IMR-90 (cell line): ENCODE data around the gene NCS1. TPM values are rescaled to one million over a fixed set of nuclear protein-coding genes. Genes with fewer than 3 reads are reported as not detected.

Source experiments
- ATAC-seq: fragments of 200-7000 bp; cut with Tn5 transposase; 2 replicates; pipeline ENCODE4 v1.9.1; 2020; ENCODE audit warnings: low read depth, mild to moderate bottlenecking, moderate library complexity
- BruUV-seq: library from RNA; stranded (reverse); fragments of 400-500 nt; replicated peaks from 2 replicates; lab custom pipeline; 2021; lab: Mats Ljungman, UMichigan
- CTCF ChIA-PET: fragments of 300-600 bp; formaldehyde crosslinking; extraction: SDS; loops from one replicate; lab custom pipeline; 2021; ENCODE audit warnings: antibody characterized with exemption; lab: Yijun Ruan, JAX
- POLR2A ChIA-PET: fragments of 300-600 bp; sonication (Branson Sonifier 250); formaldehyde crosslinking; loops from one replicate; lab custom pipeline; 2022; ENCODE audit warnings: antibody characterized with exemption; ENCODE audit not compliant: unreplicated experiment; lab: Charles Lee
- DNase-seq: peaks from one replicate; pipeline ENCODE4 v3.0.0; 2013
- H2AFZ ChIP-seq: replicated peaks from 2 replicates; pipeline ENCODE3; 2013; ENCODE audit warnings: low read length, mild to moderate bottlenecking; ENCODE audit not compliant: poor library complexity
- H2AK5ac ChIP-seq: 2 replicates; pipeline ENCODE4 v1.6.1; 2013; ENCODE audit warnings: low read depth, low read length, inconsistent platforms
- H2AK9ac ChIP-seq: replicated peaks from 2 replicates; pipeline ENCODE3; 2013; ENCODE audit warnings: mild to moderate bottlenecking, low read depth, low read length, moderate library complexity; ENCODE audit not compliant: poor library complexity
- H2BK120ac ChIP-seq: 2 replicates; pipeline ENCODE4 v1.6.1; 2013; ENCODE audit warnings: low read depth, low read length, inconsistent platforms
- H2BK15ac ChIP-seq: 3 replicates; pipeline ENCODE4 v1.6.1; 2013; ENCODE audit warnings: low read depth, low read length, inconsistent platforms
- H2BK20ac ChIP-seq: 2 replicates; pipeline ENCODE4 v1.6.1; 2013; ENCODE audit warnings: low read depth, mild to moderate bottlenecking, inconsistent platforms, low read length, moderate library complexity
- H2BK5ac ChIP-seq: 2 replicates; pipeline ENCODE4 v1.6.1; 2013; ENCODE audit warnings: mild to moderate bottlenecking, low read depth, low read length, inconsistent platforms; ENCODE audit not compliant: poor library complexity, severe bottlenecking
- H3K14ac ChIP-seq: replicated peaks from 2 replicates; pipeline ENCODE4 v1.6.1; 2013; ENCODE audit warnings: low read depth, low read length, inconsistent platforms
- H3K18ac ChIP-seq: 2 replicates; pipeline ENCODE4 v1.6.1; 2013; ENCODE audit warnings: low read depth, low read length, control low read depth
- H3K23ac ChIP-seq: 2 replicates; pipeline ENCODE4 v1.6.1; 2013; ENCODE audit warnings: low read depth, low read length, inconsistent platforms
- H3K27ac ChIP-seq: 2 replicates; pipeline ENCODE4 v1.5.1; 2013; ENCODE audit warnings: mild to moderate bottlenecking, control low read depth, low read length; ENCODE audit not compliant: insufficient read depth
- H3K27me3 ChIP-seq: 2 replicates; pipeline ENCODE4 v1.6.1; 2013; ENCODE audit warnings: low read length; ENCODE audit not compliant: control insufficient read depth, insufficient read depth
- H3K36me3 ChIP-seq: 2 replicates; pipeline ENCODE4 v1.6.1; 2013; ENCODE audit warnings: low read length, mixed read lengths; ENCODE audit not compliant: control insufficient read depth, insufficient read depth
- H3K4ac ChIP-seq: 2 replicates; pipeline ENCODE4 v1.6.1; 2013; ENCODE audit warnings: low read depth, low read length, inconsistent platforms
- H3K4me1 ChIP-seq: 2 replicates; pipeline ENCODE4 v1.6.1; 2013; ENCODE audit warnings: low read length, mixed read lengths; ENCODE audit not compliant: control insufficient read depth, insufficient read depth
- H3K4me2 ChIP-seq: 2 replicates; pipeline ENCODE4 v1.6.1; 2013; ENCODE audit warnings: low read depth, mild to moderate bottlenecking, control low read depth, low read length, moderate library complexity
- H3K4me3 ChIP-seq: 2 replicates; pipeline ENCODE4 v1.5.1; 2013; ENCODE audit warnings: low read depth, mild to moderate bottlenecking, control low read depth, low read length, moderate library complexity; ENCODE audit not compliant: insufficient read depth
- H3K56ac ChIP-seq: 2 replicates; pipeline ENCODE4 v1.6.1; 2013; ENCODE audit warnings: low read length, inconsistent platforms; ENCODE audit not compliant: insufficient read depth; ENCODE audit errors: extremely low read depth
- H3K79me1 ChIP-seq, 2 experiments: 2 replicates each; pipeline ENCODE4 v1.6.1; 2013; ENCODE audit warnings: low read length in 2 of 2, inconsistent platforms in 1 of 2, low read depth in 1 of 2
- H3K9ac ChIP-seq: 2 replicates; pipeline ENCODE4 v1.6.1; 2013; ENCODE audit warnings: low read depth, low read length, control low read depth
- H3K9me1 ChIP-seq: 2 replicates; pipeline ENCODE4 v1.6.1; 2013; ENCODE audit warnings: low read length, inconsistent platforms; ENCODE audit not compliant: insufficient read depth
- H3K9me3 ChIP-seq: 2 replicates; pipeline ENCODE4 v1.6.1; 2013; ENCODE audit warnings: low read length; ENCODE audit not compliant: control insufficient read depth, insufficient read depth
- H4K20me1 ChIP-seq: 2 replicates; pipeline ENCODE4 v1.6.1; 2013; ENCODE audit warnings: low read length, inconsistent platforms; ENCODE audit not compliant: insufficient read depth
- H4K5ac ChIP-seq: 2 replicates; pipeline ENCODE4 v1.6.1; 2013; ENCODE audit warnings: mild to moderate bottlenecking, low read depth, low read length, control low read depth
- H4K8ac ChIP-seq, 2 experiments: 2 replicates each; pipeline ENCODE4 v1.6.1; 2013; ENCODE audit warnings: low read depth in 2 of 2, low read length in 2 of 2, control low read depth in 1 of 2, inconsistent platforms in 1 of 2
- H4K91ac ChIP-seq: 2 replicates; pipeline ENCODE4 v1.6.1; 2013; ENCODE audit warnings: low read depth, low read length, inconsistent platforms; ENCODE audit not compliant: insufficient read depth
- BHLHE40 ChIP-seq: fragments of 150-350 bp; IDR thresholded peaks from 2 replicates; pipeline ENCODE4 v1.6.1; 2016; ENCODE audit warnings: mild to moderate bottlenecking, low read depth, low read length
- CEBPB ChIP-seq: IDR thresholded peaks from 2 replicates; pipeline ENCODE4 v1.6.1; 2012; ENCODE audit warnings: low read depth, low read length, improper control_type of control experiment
- CHD1 ChIP-seq: IDR thresholded peaks from 2 replicates; pipeline ENCODE4 v1.6.1; 2012; ENCODE audit warnings: low read depth, low read length, improper control_type of control experiment
- CTCF ChIP-seq: conservative IDR thresholded peaks from 2 replicates; pipeline ENCODE4 v1.5.1; 2012; ENCODE audit warnings: mild to moderate bottlenecking, low read depth, low read length, improper control_type of control experiment
- ELK1 ChIP-seq: fragments of 150-350 bp; IDR thresholded peaks from 2 replicates; pipeline ENCODE4 v1.6.1; 2016; ENCODE audit warnings: low read depth, mild to moderate bottlenecking, low read length, moderate library complexity, borderline replicate concordance
- FOS ChIP-seq: fragments of 150-350 bp; IDR thresholded peaks from 2 replicates; pipeline ENCODE4 v1.6.1; 2016; ENCODE audit warnings: low read depth, low read length
- MAFK ChIP-seq: IDR thresholded peaks from 2 replicates; pipeline ENCODE4 v1.6.1; 2012; ENCODE audit warnings: low read depth, low read length, improper control_type of control experiment
- MAZ ChIP-seq: IDR thresholded peaks from 2 replicates; pipeline ENCODE4 v1.6.1; 2012; ENCODE audit warnings: low read depth, mild to moderate bottlenecking, low read length, improper control_type of control experiment, moderate library complexity, borderline replicate concordance
- MXI1 ChIP-seq: IDR thresholded peaks from 2 replicates; pipeline ENCODE4 v1.6.1; 2012; ENCODE audit warnings: low read depth, mild to moderate bottlenecking, low read length, moderate library complexity, borderline replicate concordance
- NFE2L2 ChIP-seq: fragments of 150-350 bp; IDR thresholded peaks from 2 replicates; pipeline ENCODE4 v1.6.1; 2016; ENCODE audit warnings: low read depth, mild to moderate bottlenecking, low read length
- POLR2A ChIP-seq: IDR thresholded peaks from 2 replicates; pipeline ENCODE4 v1.6.1; 2012; ENCODE audit warnings: mild to moderate bottlenecking, low read depth, low read length
- RAD21 ChIP-seq: IDR thresholded peaks from 2 replicates; pipeline ENCODE4 v1.6.1; 2012; ENCODE audit warnings: low read length, improper control_type of control experiment
- RCOR1 ChIP-seq: IDR thresholded peaks from 2 replicates; pipeline ENCODE4 v1.6.1; 2012; ENCODE audit warnings: mild to moderate bottlenecking, low read length, improper control_type of control experiment; ENCODE audit not compliant: insufficient replicate concordance
- RFX5 ChIP-seq: IDR thresholded peaks from 2 replicates; pipeline ENCODE4 v1.8.0; 2012; ENCODE audit warnings: low read depth, mild to moderate bottlenecking, low read length, moderate library complexity
- SMC3 ChIP-seq: fragments of 150-350 bp; IDR thresholded peaks from 2 replicates; pipeline ENCODE4 v1.6.1; 2016; ENCODE audit warnings: low read depth, mild to moderate bottlenecking, antibody characterized with exemption, low read length, moderate library complexity
- WGBS, 2 experiments: methylation state at CpG; one replicate each; pipeline versions ENCODE4 v1.1.5 to v1.1.7; 2013; ENCODE audit warnings: missing lambda C conversion rate in 2 of 2; ENCODE audit not compliant: insufficient read length in 1 of 2; ENCODE audit errors: extremely low coverage in 2 of 2; 5-methylcytosine and 5-hydroxymethylcytosine counted together
- dilution Hi-C: fragments of 300-500 bp; cut with HindIII; formaldehyde crosslinking; loops from one replicate; pipeline ENCODE4 v1.14.3; 2018; ENCODE audit warnings: low sequenced_read_pairs; ENCODE audit not compliant: unreplicated experiment
- in situ Hi-C: fragments of 300-500 bp; cut with MboI; formaldehyde crosslinking; loops from 3 replicates; pipeline ENCODE4 v1.14.3; 2019; ENCODE audit warnings: low sequenced_read_pairs, inconsistent platforms, mixed read lengths
- intact Hi-C: fragments of 100-400 bp; cut with micrococcal nuclease; formaldehyde crosslinking; loops from 2 replicates; pipeline ENCODE4 v1.10.0; 2022
- polyA plus RNA-seq, 3 experiments: library from polyadenylated mRNA; depleted of rRNA; stranded (reverse); fragments of >200 nt; gene quantifications; 2 replicates each; pipeline ENCODE4 v1.2.3, GENCODE V29; 2012; ENCODE audit warnings: low replicate concordance in 1 of 3
- total RNA-seq: library from RNA; depleted of rRNA; stranded (reverse); fragments of >200 nt; gene quantifications from 2 replicates; pipeline ENCODE4 v1.2.3, GENCODE V29; 2012
- TF ChIP-seq, protein P1 (sequence below): fragments of 150-350 bp; IDR thresholded peaks from 2 replicates; pipeline ENCODE4 v1.6.1; 2017; ENCODE audit warnings: mild to moderate bottlenecking, antibody characterized with exemption, low read length, low read depth

The NCS1 gene
- total and polyA plus RNA-seq, 2 of the 4 experiments (the other 2 are of a cell fraction), result 41.0 to 60.5 TPM

GRCh38 chr9:130211548-130212226 is 39.5 kb downstream of the NCS1 start:
- ATAC-seq (no peak), DNase-seq (no peak)
- no peak overlapping the region for H2AFZ ChIP-seq
- H4K91ac ChIP-seq, result no peak overlapping the region
- ChIA-PET POLR2A (no interaction called here), CTCF (no interaction called here)
- H3K56ac ChIP-seq, result no peak overlapping the region
- H3K4ac ChIP-seq, result no peak overlapping the region
- peaks cover 64% of the 10 kb centered on the region for H4K20me1 ChIP-seq
- H2BK15ac ChIP-seq, result no peak overlapping the region
- H3K27ac ChIP-seq, result no peak overlapping the region
- no peak overlapping the region for H3K14ac ChIP-seq
- no peak overlapping the region for H3K4me3 ChIP-seq
- no peak overlapping the region for H3K4me2 ChIP-seq
- no TSS peak for BruUV-seq
- peaks cover 17% of the 10 kb centered on the region for H3K4me1 ChIP-seq
- no peaks in the 10 kb centered on the region for H3K27me3 ChIP-seq
- H3K9ac ChIP-seq, result no peak overlapping the region
- in situ Hi-C loops (no loop called here), intact Hi-C loops (no loop called here), dilution Hi-C loops (no loop called here)
- peaks cover 10% of the 10 kb centered on the region; the same call in 1 of the 2 replicates for H3K9me1 ChIP-seq
- H3K9me3 ChIP-seq, result no peaks in the 10 kb centered on the region
- no peak overlapping the region for H2AK9ac ChIP-seq
- H2BK120ac ChIP-seq, result no peak overlapping the region
- 94% methylated on average over 10 of the region's 20 CpGs; no CpG with 5 or more reads in 1 of the 2 experiments for WGBS, 2 experiments
- H3K79me1 ChIP-seq, result peaks cover 21 to 86% of the 10 kb centered on the region in 2 experiments
- no peak overlapping the region for H2BK5ac ChIP-seq
- H3K36me3 ChIP-seq, result peaks cover 11% of the 10 kb centered on the region
- H4K8ac ChIP-seq, result no peak overlapping the region
- TF ChIP-seq RFX5 (no peak), RAD21 (no peak), ELK1 (no peak), CTCF (no peak), SMC3 (no peak), MAFK (no peak), MXI1 (no peak), RCOR1 (no peak), CHD1 (no peak), CEBPB (no peak), FOS (no peak), MAZ (no peak), NFE2L2 (no peak), BHLHE40 (no peak), POLR2A (no peak)
- TF ChIP-seq, protein P1, sequence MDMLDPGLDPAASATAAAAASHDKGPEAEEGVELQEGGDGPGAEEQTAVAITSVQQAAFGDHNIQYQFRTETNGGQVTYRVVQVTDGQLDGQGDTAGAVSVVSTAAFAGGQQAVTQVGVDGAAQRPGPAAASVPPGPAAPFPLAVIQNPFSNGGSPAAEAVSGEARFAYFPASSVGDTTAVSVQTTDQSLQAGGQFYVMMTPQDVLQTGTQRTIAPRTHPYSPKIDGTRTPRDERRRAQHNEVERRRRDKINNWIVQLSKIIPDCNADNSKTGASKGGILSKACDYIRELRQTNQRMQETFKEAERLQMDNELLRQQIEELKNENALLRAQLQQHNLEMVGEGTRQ, result no peak
- H4K5ac ChIP-seq, result no peak overlapping the region
- H2AK5ac ChIP-seq, result no peak overlapping the region
- H3K18ac ChIP-seq, result no peak overlapping the region
- H3K23ac ChIP-seq, result no peak overlapping the region
- no peak overlapping the region for H2BK20ac ChIP-seq
